Body of pancreas (tissue), 4 donors: ENCODE results near the gene PDPK1. TPM values are rescaled to one million over a fixed set of nuclear protein-coding genes. Genes with fewer than 3 reads are reported as not detected.

Experiments
- ATAC-seq: fragments of 150-250 bp; one replicate; pipeline ENCODE4 v1.9.1; 2016
- DNase-seq, 4 donors: peaks; one replicate each; pipeline ENCODE4 v3.0.0-alpha.2; 2019
- H3K27ac ChIP-seq, 4 donors: fragments of 200-600 bp; sonication (generic); 1 replicate in 3 of 4; 2 replicates in 1 of 4; pipeline versions ENCODE4 v1.5.1 to v1.6.1; 2016 to 2019; ENCODE audit warnings: mild to moderate bottlenecking in 1 of 4, mixed read lengths in 1 of 4, moderate library complexity in 1 of 4
- H3K27me3 ChIP-seq, 2 donors: fragments of 200-600 bp; sonication (generic); one replicate each; pipeline ENCODE4 v1.6.0; 2016; ENCODE audit warnings: mild to moderate bottlenecking in 1 of 2
- H3K36me3 ChIP-seq, 2 donors: fragments of 200-600 bp; sonication (generic); replicated peaks in 1 of 2; 2 replicates each; pipeline ENCODE4 v1.5.1; 2016; ENCODE audit warnings: low read depth in 2 of 2; ENCODE audit not compliant: insufficient read depth in 1 of 2
- H3K4me1 ChIP-seq: fragments of 200-600 bp; sonication (generic); one replicate; pipeline ENCODE4 v1.6.0; 2016
- H3K4me3 ChIP-seq, 2 donors: fragments of 200-600 bp; sonication (generic); 1 replicate in 1 of 2; 2 replicates in 1 of 2; pipeline ENCODE4 v1.5.1; 2016 to 2019
- H3K9me3 ChIP-seq, 3 donors: fragments of 200-600 bp; sonication (generic); 1 replicate in 2 of 3; 2 replicates in 1 of 3; pipeline ENCODE4 v1.5.1; 2016
- POLR2A ChIP-seq, 3 donors: fragments of 450-650 bp; IDR thresholded peaks; one replicate each; pipeline ENCODE4 v1.6.1; 2016; ENCODE audit warnings: antibody characterized with exemption in 3 of 3, mild to moderate bottlenecking in 2 of 3
- WGBS, 2 donors: methylation state at CpG; one replicate each; pipeline ENCODE4 v1.1.5; 2017; 5-methylcytosine and 5-hydroxymethylcytosine counted together
- intact Hi-C: fragments of 100-400 bp; cut with DNase I; formaldehyde crosslinking; loops from one replicate; pipeline ENCODE4 v1.15.1; 2023
- total RNA-seq, 2 donors: library from RNA; depleted of rRNA; stranded (reverse); fragments of >200 nt; gene quantifications; one replicate each; pipeline ENCODE4 v1.1.0, GENCODE V29; 2016
- TF ChIP-seq, protein P1 (sequence below), 7 experiments: fragments of 450-650 bp in 4 of 7; fragments of 200-600 bp in 3 of 7; sonication (generic) in 3 of 7; IDR thresholded peaks; one replicate each; pipeline ENCODE4 v1.5.1; 2016 to 2019; ENCODE audit warnings: antibody characterized with exemption in 7 of 7

Gene PDPK1
- total RNA-seq, 2 donors from 2014 or later = 20.5 to 28.0 TPM

DNA sequence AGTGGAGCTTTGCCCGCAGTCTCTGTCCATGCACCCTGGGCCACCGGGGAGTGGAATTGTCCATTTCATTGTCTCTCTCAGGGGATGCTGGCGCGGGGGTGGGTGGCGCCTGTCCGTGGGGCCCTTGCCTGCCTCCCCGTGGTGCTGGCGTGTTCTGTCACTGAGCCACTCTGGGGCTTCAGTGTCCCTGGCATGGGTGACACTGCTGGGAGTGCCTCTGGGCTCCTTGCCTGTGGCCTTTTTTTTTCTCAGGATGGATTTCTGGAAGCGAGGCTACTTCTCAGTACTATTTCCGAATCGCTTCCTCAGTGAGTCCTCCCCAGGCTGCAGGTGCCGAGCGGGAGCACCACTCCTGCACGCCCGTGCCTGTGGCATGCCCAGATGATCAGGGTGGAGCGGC lies 55.0 kb downstream of the PDPK1 start:
- peak in 1 of 4 donors; percentile 7 for DNase-seq
- Histone ChIP-seq H3K27me3 (no peaks in the 10 kb centered on the region), H3K36me3 (peaks cover 12 to 22% of the 10 kb centered on the region in 2 donors), H3K9me3 (no peaks in the 10 kb centered on the region), H3K27ac (no peak overlapping the region), H3K4me1 (no peaks in the 10 kb centered on the region), H3K4me3 (no peak overlapping the region)
- intact Hi-C loops = loop anchor here (10.0 kb wide), 1 partner anchor 58 kb away; the partner anchor contains the start of genes CEMP1 and PDPK1
- no peak for ATAC-seq
- 92 to 95% methylated on average over 9 to 15 of the region's 16 CpGs for WGBS, 2 donors
- TF ChIP-seq, protein P1, sequence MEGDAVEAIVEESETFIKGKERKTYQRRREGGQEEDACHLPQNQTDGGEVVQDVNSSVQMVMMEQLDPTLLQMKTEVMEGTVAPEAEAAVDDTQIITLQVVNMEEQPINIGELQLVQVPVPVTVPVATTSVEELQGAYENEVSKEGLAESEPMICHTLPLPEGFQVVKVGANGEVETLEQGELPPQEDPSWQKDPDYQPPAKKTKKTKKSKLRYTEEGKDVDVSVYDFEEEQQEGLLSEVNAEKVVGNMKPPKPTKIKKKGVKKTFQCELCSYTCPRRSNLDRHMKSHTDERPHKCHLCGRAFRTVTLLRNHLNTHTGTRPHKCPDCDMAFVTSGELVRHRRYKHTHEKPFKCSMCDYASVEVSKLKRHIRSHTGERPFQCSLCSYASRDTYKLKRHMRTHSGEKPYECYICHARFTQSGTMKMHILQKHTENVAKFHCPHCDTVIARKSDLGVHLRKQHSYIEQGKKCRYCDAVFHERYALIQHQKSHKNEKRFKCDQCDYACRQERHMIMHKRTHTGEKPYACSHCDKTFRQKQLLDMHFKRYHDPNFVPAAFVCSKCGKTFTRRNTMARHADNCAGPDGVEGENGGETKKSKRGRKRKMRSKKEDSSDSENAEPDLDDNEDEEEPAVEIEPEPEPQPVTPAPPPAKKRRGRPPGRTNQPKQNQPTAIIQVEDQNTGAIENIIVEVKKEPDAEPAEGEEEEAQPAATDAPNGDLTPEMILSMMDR (IDR thresholded peaks at IDR 0.05) = no peak
- no peak for TF ChIP-seq POLR2A (IDR thresholded peaks at IDR 0.05)

DNA sequence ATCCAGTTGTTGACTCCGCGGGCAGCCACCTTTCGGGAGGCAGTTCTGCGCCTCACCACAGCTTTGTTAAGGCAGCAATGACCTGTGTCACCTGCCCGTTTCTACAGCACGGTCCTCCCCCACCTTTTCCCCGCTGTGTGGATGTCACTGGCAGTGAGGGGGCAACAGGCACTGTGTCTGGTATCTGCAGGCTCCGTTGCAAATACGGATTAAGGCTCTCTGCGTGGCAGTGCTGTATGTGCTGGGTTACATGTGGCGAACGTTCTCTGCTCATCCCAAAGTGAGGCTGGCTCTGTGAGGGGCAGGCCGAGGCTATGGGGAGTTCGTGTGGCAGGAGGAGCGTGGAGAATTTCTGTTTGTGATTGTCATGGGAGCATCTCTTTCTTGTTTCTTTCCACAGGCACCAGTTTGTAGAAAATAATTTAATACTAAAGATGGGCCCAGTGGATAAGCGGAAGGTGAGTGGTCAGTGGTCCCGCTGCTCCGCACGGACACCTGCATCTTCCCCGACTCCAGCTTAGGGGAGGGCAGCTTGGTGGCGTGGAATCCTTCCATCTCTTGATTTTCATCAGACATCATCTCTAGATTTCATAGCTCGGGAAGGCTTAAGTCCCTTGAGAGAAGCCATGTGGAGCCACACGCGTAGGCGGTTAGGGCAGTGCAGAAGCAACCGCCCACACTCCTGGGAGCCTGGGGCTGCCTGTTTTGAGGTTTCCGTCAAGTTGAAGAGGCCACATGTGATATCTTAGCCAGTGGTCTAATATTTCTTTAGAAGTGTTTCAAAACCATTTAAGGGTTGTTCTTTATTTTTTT lies 57.8 kb downstream of the PDPK1 start:
- no peak for DNase-seq
- intact Hi-C loops = loop anchor here (10.0 kb wide), 1 partner anchor 61 kb away; the partner anchor contains the start of genes CEMP1 and PDPK1
- no peak for ATAC-seq
- H3K27ac ChIP-seq = no peak overlapping the region
- H3K9me3 ChIP-seq = no peaks in the 10 kb centered on the region
- H3K27me3 ChIP-seq = no peaks in the 10 kb centered on the region
- H3K4me3 ChIP-seq = no peak overlapping the region
- WGBS, 2 donors = 88% methylated on average over 25 to 27 of the region's 27 CpGs
- H3K36me3 ChIP-seq = peaks cover 3 to 17% of the 10 kb centered on the region in 2 donors
- TF ChIP-seq, protein P1 (IDR thresholded peaks at IDR 0.05) = no peak
- TF ChIP-seq POLR2A (IDR thresholded peaks at IDR 0.05) = no peak
- no peaks in the 10 kb centered on the region for H3K4me1 ChIP-seq

DNA sequence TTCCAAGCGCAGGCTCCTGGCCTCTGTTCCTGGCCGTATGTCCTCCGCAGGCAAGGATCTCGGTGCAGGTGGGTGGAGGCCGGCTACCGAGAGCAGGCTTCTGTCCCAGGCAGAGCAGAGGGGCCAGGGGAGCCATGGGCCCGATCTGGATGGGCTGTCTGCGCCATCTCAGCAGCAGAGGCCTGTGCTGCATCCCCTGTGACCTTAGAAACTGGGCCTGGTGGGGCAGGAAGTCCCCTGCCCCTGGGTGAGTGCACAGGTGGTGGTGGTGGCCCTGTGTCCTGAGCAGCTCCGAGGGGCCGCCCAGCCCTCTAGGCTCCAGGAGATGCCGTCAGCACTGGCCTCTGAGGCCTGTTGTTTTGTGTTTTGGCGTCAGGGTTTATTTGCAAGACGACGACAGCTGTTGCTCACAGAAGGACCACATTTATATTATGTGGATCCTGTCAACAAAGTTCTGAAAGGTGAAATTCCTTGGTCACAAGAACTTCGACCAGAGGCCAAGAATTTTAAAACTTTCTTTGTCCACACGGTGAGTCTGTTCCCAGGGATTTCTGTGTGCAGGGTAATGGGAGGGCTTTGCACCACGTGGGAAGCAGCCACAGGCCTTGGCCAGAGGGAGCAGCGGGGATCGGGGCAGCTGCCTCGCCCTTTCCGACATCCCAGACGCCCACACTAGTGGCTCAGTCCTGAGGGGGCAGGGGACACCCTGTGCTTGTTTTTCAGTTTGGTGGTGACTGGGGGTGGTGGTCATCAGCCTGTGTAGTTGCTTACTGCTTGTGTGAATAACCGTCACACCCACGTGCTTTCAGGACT lies 59.1 kb downstream of the PDPK1 start:
- Histone ChIP-seq H3K36me3 (peaks cover 0 to 14% of the 10 kb centered on the region in 2 donors), H3K27ac (no peak overlapping the region), H3K27me3 (no peaks in the 10 kb centered on the region), H3K4me3 (no peak overlapping the region), H3K9me3 (no peaks in the 10 kb centered on the region), H3K4me1 (no peaks in the 10 kb centered on the region)
- WGBS, 2 donors = 88 to 94% methylated on average over 17 to 21 of the region's 24 CpGs
- TF ChIP-seq, protein P1 (IDR thresholded peaks at IDR 0.05) = no peak
- no peak for TF ChIP-seq POLR2A (IDR thresholded peaks at IDR 0.05)
- ATAC-seq (no peak), DNase-seq (peak in 1 of 4 donors; percentile 7)
- intact Hi-C loops = loop anchor here (10.0 kb wide), 1 partner anchor 62 kb away; the partner anchor contains the start of genes CEMP1 and PDPK1

DNA sequence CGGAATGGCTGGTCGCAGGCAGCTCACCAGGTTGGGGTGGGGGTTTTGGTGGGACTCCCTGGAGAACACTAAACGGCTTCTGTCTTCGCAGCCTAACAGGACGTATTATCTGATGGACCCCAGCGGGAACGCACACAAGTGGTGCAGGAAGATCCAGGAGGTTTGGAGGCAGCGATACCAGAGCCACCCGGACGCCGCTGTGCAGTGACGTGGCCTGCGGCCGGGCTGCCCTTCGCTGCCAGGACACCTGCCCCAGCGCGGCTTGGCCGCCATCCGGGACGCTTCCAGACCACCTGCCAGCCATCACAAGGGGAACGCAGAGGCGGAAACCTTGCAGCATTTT lies 59.7 kb downstream of the PDPK1 start:
- H3K9me3 ChIP-seq = no peaks in the 10 kb centered on the region
- ATAC-seq (no peak), DNase-seq (no peak)
- no peak overlapping the region for H3K27ac ChIP-seq
- 92 to 96% methylated on average over 18 to 22 of the region's 22 CpGs for WGBS, 2 donors
- TF ChIP-seq, protein P1 (IDR thresholded peaks at IDR 0.05) = no peak
- no peak for TF ChIP-seq POLR2A (IDR thresholded peaks at IDR 0.05)
- no peaks in the 10 kb centered on the region for H3K27me3 ChIP-seq
- H3K4me1 ChIP-seq = no peaks in the 10 kb centered on the region
- H3K36me3 ChIP-seq = peaks cover 0 to 14% of the 10 kb centered on the region in 2 donors
- no peak overlapping the region for H3K4me3 ChIP-seq
- intact Hi-C loops = loop anchor here (10.0 kb wide), 1 partner anchor 63 kb away; the partner anchor contains the start of genes CEMP1 and PDPK1
